Neural cell (in vitro differentiated cells): Measurements from ENCODE around the gene PLCL1. TPM values are rescaled to one million over a fixed set of nuclear protein-coding genes. Genes with fewer than 3 reads are reported as not detected.

Experiments used
- H2AFZ ChIP-seq: fragments of 200-600, 300-800 bp; sonication (generic), shearing (Covaris generic); 2 replicates; pipeline ENCODE4 v1.6.0; 2014; ENCODE audit warnings: low read depth, mild to moderate bottlenecking, antibody characterized with exemption, low read length, moderate library complexity
- H3F3A ChIP-seq: fragments of 200-600 bp; shearing (Covaris generic); 2 replicates; pipeline ENCODE4 v1.6.1; 2016; ENCODE audit warnings: mild to moderate bottlenecking, moderate library complexity, mixed read lengths, antibody characterized with exemption, low read length; ENCODE audit not compliant: insufficient read depth, poor library complexity, severe bottlenecking
- H3K27ac ChIP-seq: fragments of 200-600, 300-800 bp; sonication (generic), shearing (Covaris generic); 2 replicates; pipeline ENCODE4 v1.5.1; 2014; ENCODE audit warnings: mild to moderate bottlenecking, low read length, moderate library complexity
- H3K27me3 ChIP-seq: fragments of 300-800, 200-600 bp; sonication (generic), shearing (Covaris generic); 2 replicates; pipeline ENCODE4 v1.6.0; 2014; ENCODE audit warnings: mild to moderate bottlenecking, low read depth, low read length, moderate library complexity; ENCODE audit not compliant: insufficient read depth
- H3K36me3 ChIP-seq: fragments of 300-800, 200-600 bp; sonication (generic), shearing (Covaris generic); 2 replicates; pipeline ENCODE4 v1.5.1; 2014; ENCODE audit warnings: mild to moderate bottlenecking, antibody characterized with exemption, low read length, moderate library complexity; ENCODE audit not compliant: insufficient read depth
- H3K4me2 ChIP-seq: fragments of 300-800, 200-600 bp; sonication (generic), shearing (Covaris generic); 2 replicates; pipeline ENCODE4 v1.6.0; 2014; ENCODE audit warnings: mild to moderate bottlenecking, low read length
- H3K4me3 ChIP-seq: fragments of 300-800, 200-600 bp; sonication (generic), shearing (Covaris generic); 2 replicates; pipeline ENCODE4 v1.5.1; 2014; ENCODE audit warnings: mild to moderate bottlenecking, low read length, moderate library complexity
- H3K79me2 ChIP-seq: fragments of 200-600 bp; shearing (Covaris generic); replicated peaks from 2 replicates; pipeline ENCODE4 v1.6.0; 2014; ENCODE audit warnings: mild to moderate bottlenecking, low read length, moderate library complexity; ENCODE audit not compliant: insufficient read depth
- H3K9ac ChIP-seq: fragments of 300-800, 200-600 bp; sonication (generic), shearing (Covaris generic); 2 replicates; pipeline ENCODE4 v1.6.1; 2016; ENCODE audit warnings: mild to moderate bottlenecking, low read length, mixed read lengths
- H3K9me2 ChIP-seq: fragments of 200-600 bp; shearing (Covaris generic); 2 replicates; pipeline ENCODE4 v1.6.1; 2016; ENCODE audit warnings: mild to moderate bottlenecking, low read length, mixed read lengths; ENCODE audit not compliant: insufficient read depth
- H3K9me3 ChIP-seq: fragments of 200-600, 300-800 bp; sonication (generic), shearing (Covaris generic); 2 replicates; pipeline ENCODE4 v1.6.1; 2016; ENCODE audit warnings: mild to moderate bottlenecking, mixed run types, low read length, moderate library complexity, mixed read lengths
- H4K20me1 ChIP-seq: fragments of 200-600 bp; shearing (Covaris generic); 2 replicates; pipeline ENCODE4 v1.6.1; 2016; ENCODE audit warnings: mild to moderate bottlenecking, mixed run types; ENCODE audit not compliant: insufficient read depth
- CTCF ChIP-seq: fragments of 450-650 bp; IDR thresholded peaks from 2 replicates; pipeline ENCODE4 v1.5.1; 2014; ENCODE audit warnings: antibody characterized with exemption, mild to moderate bottlenecking, moderate library complexity; ENCODE audit not compliant: poor library complexity, severe bottlenecking
- EP300 ChIP-seq: fragments of 450-650 bp; conservative IDR thresholded peaks from 2 replicates; pipeline ENCODE4 v1.6.1; 2014; ENCODE audit warnings: antibody characterized with exemption, mild to moderate bottlenecking, moderate library complexity; ENCODE audit not compliant: poor library complexity, severe bottlenecking
- EZH2 ChIP-seq: fragments of 200-600, 300-800 bp; shearing (Covaris generic), sonication (generic); IDR thresholded peaks from 2 replicates; pipeline ENCODE4 v1.6.1; 2014; ENCODE audit warnings: antibody characterized with exemption, low read length, borderline replicate concordance, mild to moderate bottlenecking; ENCODE audit not compliant: insufficient read depth, poor library complexity, severe bottlenecking
- MXI1 ChIP-seq: fragments of 450-650 bp; conservative IDR thresholded peaks from 2 replicates; pipeline ENCODE4 v1.6.1; 2014; ENCODE audit warnings: antibody characterized with exemption, mild to moderate bottlenecking; ENCODE audit not compliant: poor library complexity, severe bottlenecking
- POLR2AphosphoS5 ChIP-seq: IDR thresholded peaks from 2 replicates; pipeline ENCODE4 v1.6.1; 2012
- RAD21 ChIP-seq: fragments of 450-650 bp; conservative IDR thresholded peaks from 2 replicates; pipeline ENCODE4 v1.6.1; 2014; ENCODE audit warnings: antibody characterized with exemption, mild to moderate bottlenecking, moderate library complexity
- REST ChIP-seq: IDR thresholded peaks from 2 replicates; pipeline ENCODE4 v1.6.1; 2012; ENCODE audit warnings: borderline replicate concordance
- SMC3 ChIP-seq: fragments of 450-650 bp; conservative IDR thresholded peaks from 2 replicates; pipeline ENCODE4 v1.6.1; 2014; ENCODE audit warnings: antibody characterized with exemption, mild to moderate bottlenecking, moderate library complexity; ENCODE audit not compliant: poor library complexity
- TAF1 ChIP-seq: IDR thresholded peaks from 2 replicates; pipeline ENCODE4 v1.6.1; 2012; ENCODE audit warnings: low read depth
- polyA plus RNA-seq: library from polyadenylated mRNA; depleted of rRNA; stranded (reverse); fragments of >200 nt; gene quantifications from 2 replicates; pipeline ENCODE4 v1.2.3, GENCODE V29; 2014

PLCL1 gene
- polyA plus RNA-seq, 1 donor from 2014 or later, result 6.8 TPM

- H3K79me2 ChIP-seq, result no peaks in the 10 kb centered on the region
- no peak overlapping the region for H3K9ac ChIP-seq
- H3K9me3 ChIP-seq, result no peaks in the 10 kb centered on the region
- no peak overlapping the region for H3K27ac ChIP-seq
- no peak overlapping the region for H3K4me2 ChIP-seq
- no peaks in the 10 kb centered on the region for H3K36me3 ChIP-seq
- H2AFZ ChIP-seq, result no peak overlapping the region
- no peaks in the 10 kb centered on the region for H3K27me3 ChIP-seq
- H3K9me2 ChIP-seq, result no peaks in the 10 kb centered on the region
- H3K4me3 ChIP-seq, result no peak overlapping the region
- H4K20me1 ChIP-seq, result no peaks in the 10 kb centered on the region
- TF ChIP-seq POLR2AphosphoS5 (no peak), MXI1 (no peak), CTCF (no peak), TAF1 (no peak), EP300 (no peak), REST (no peak), SMC3 (no peak), RAD21 (no peak), EZH2 (no peak)
- no peaks in the 10 kb centered on the region for H3F3A ChIP-seq
These were observed 338.8 kb downstream of the PLCL1 start for GRCh38 chr2:198143156-198143555.

- no peaks in the 10 kb centered on the region for H3K9me2 ChIP-seq
- no peaks in the 10 kb centered on the region for H3K36me3 ChIP-seq
- H3K79me2 ChIP-seq, result no peaks in the 10 kb centered on the region
- H3K4me2 ChIP-seq, result no peak overlapping the region
- no peak overlapping the region for H3K27ac ChIP-seq
- no peaks in the 10 kb centered on the region for H3F3A ChIP-seq
- no peak overlapping the region for H2AFZ ChIP-seq
- no peaks in the 10 kb centered on the region for H4K20me1 ChIP-seq
- TF ChIP-seq TAF1, result no peak
- no peak for TF ChIP-seq POLR2AphosphoS5
- no peak for TF ChIP-seq EP300
- TF ChIP-seq SMC3, result no peak
- TF ChIP-seq CTCF, result no peak
- TF ChIP-seq REST, result no peak
- no peak for TF ChIP-seq RAD21
- TF ChIP-seq MXI1, result no peak
- no peak for TF ChIP-seq EZH2
- H3K9me3 ChIP-seq, result no peaks in the 10 kb centered on the region
- no peaks in the 10 kb centered on the region for H3K27me3 ChIP-seq
- no peak overlapping the region for H3K9ac ChIP-seq
- H3K4me3 ChIP-seq, result no peak overlapping the region
These were observed 339.4 kb downstream of the PLCL1 start for GRCh38 chr2:198143793-198144192.
